ENCODE measurements around the gene COMMD1.

Gene COMMD1

GRCh38 chr2:62163834-62164233, 258.4 kb downstream of the COMMD1 start:
- POLR2A ChIA-PET: no interaction called here
- TF ChIP-seq CTCF (IDR thresholded peaks at IDR 0.05; ENCODE audit: control extremely low read depth, extremely low read depth, low read depth, missing control alignments): no peak
- DNase-seq (ENCODE audit: extremely low spot score): no peak
- CTCF ChIA-PET: interaction anchor here (1.0 to 4.2 kb wide), 7 partner anchors 9 to 170 kb away, joined by 3 to 24 read pairs (median 4); partner anchors contain the start of gene B3GNT2

- CTCF ChIA-PET: interaction anchor here (2.0 kb wide), 1 partner anchor 10 kb away, joined by 6 read pairs; no protein-coding TSS in a partner anchor
- no peak for TF ChIP-seq CTCF (IDR thresholded peaks at IDR 0.05; ENCODE audit: control extremely low read depth, extremely low read depth, low read depth, missing control alignments)
- POLR2A ChIA-PET: no interaction called here
- no peak for DNase-seq (ENCODE audit: extremely low spot score)
These were observed 270.3 kb downstream of the COMMD1 start for GRCh38 chr2:62175728-62176127.

GRCh38 chr2:62176801-62177200, 271.3 kb downstream of the COMMD1 start:
- ChIA-PET CTCF (interaction anchor here (1.2 to 3.0 kb wide), 3 partner anchors 11 to 17 kb away, joined by 3 to 24 read pairs (median 6); no protein-coding TSS in a partner anchor), POLR2A (no interaction called here)
- TF ChIP-seq CTCF (IDR thresholded peaks at IDR 0.05; ENCODE audit: control extremely low read depth, extremely low read depth, low read depth, missing control alignments): no peak
- no peak for DNase-seq (ENCODE audit: extremely low spot score)

GRCh38 chr2:62177392-62178049, 272.0 kb downstream of the COMMD1 start:
- POLR2A ChIA-PET: no interaction called here

GRCh38 chr2:62178741-62179271, 273.3 kb downstream of the COMMD1 start:
- POLR2A ChIA-PET: no interaction called here
- CTCF ChIA-PET: interaction anchor here (0.9 to 3.0 kb wide), 5 partner anchors 10 to 40 kb away, joined by 3 to 24 read pairs (median 3); partner anchors contain the start of gene B3GNT2
- DNase-seq (ENCODE audit: extremely low spot score): no peak
- no peak for TF ChIP-seq CTCF (IDR thresholded peaks at IDR 0.05; ENCODE audit: control extremely low read depth, extremely low read depth, low read depth, missing control alignments)

More at GRCh38 chr2:62177392-62178049, 272.0 kb downstream of the COMMD1 start:
- DNase-seq (ENCODE audit: extremely low spot score): no peak
- CTCF ChIA-PET: interaction anchor here (0.9 to 3.0 kb wide), 4 partner anchors 11 to 41 kb away, joined by 3 to 24 read pairs (median 5); no protein-coding TSS in a partner anchor
- no peak for TF ChIP-seq CTCF (IDR thresholded peaks at IDR 0.05; ENCODE audit: control extremely low read depth, extremely low read depth, low read depth, missing control alignments)

GRCh38 chr2:62180975-62181374, 275.5 kb downstream of the COMMD1 start:
- TF ChIP-seq CTCF (IDR thresholded peaks at IDR 0.05; ENCODE audit: control extremely low read depth, extremely low read depth, low read depth, missing control alignments): no peak
- no peak for DNase-seq (ENCODE audit: extremely low spot score)
- CTCF ChIA-PET: interaction anchor here (1.3 kb wide), 1 partner anchor 11 kb away, joined by 3 read pairs; no protein-coding TSS in a partner anchor
- POLR2A ChIA-PET: no interaction called here

All from GM10248 (cell line).